ENCODE data around the gene RGS14.

- no peak for TF ChIP-seq CTCF (IDR thresholded peaks at IDR 0.05 in 2 of 3, conservative IDR thresholded peaks at IDR 0.05 in 1 of 3; ENCODE audit: borderline replicate concordance in 1 of 3, insufficient read depth in 1 of 3, low read depth in 2 of 3, low read length in 2 of 3)
- TF ChIP-seq EZH2 (IDR thresholded peaks at IDR 0.05), result no peak
- no peak for TF ChIP-seq POLR2A (IDR thresholded peaks at IDR 0.05; ENCODE audit: borderline replicate concordance, extremely low read depth, insufficient read depth, insufficient read length)
- no peak for TF ChIP-seq RAD21 (IDR thresholded peaks at IDR 0.05; ENCODE audit: low read depth)
- no peak for TF ChIP-seq SRF (IDR thresholded peaks at IDR 0.05; ENCODE audit: low read depth)
- TF ChIP-seq FOSL1 (IDR thresholded peaks at IDR 0.05; ENCODE audit: low read depth), result no peak
- TF ChIP-seq ZFX (IDR thresholded peaks at IDR 0.05), result no peak
- TF ChIP-seq SP1 (IDR thresholded peaks at IDR 0.05; ENCODE audit: low read depth), result no peak
- no peak for TF ChIP-seq EZH2phosphoT487 (IDR thresholded peaks at IDR 0.05; ENCODE audit: borderline replicate concordance)
- TF ChIP-seq SIN3A (IDR thresholded peaks at IDR 0.05; ENCODE audit: low read depth), result no peak
Measured at GRCh38 chr5:177389241-177390169, 31.8 kb downstream of the RGS14 start.

All from HCT116 (cell line).